Muscle of leg (tissue), 16 donors: ENCODE results near the gene ALG11. TPM values are rescaled to one million over a fixed set of nuclear protein-coding genes. Genes with fewer than 3 reads are reported as not detected.

Experiments used
- DNase-seq: peaks from one replicate; pipeline ENCODE4 v3.0.0; 2013
- H3K27ac ChIP-seq: one replicate; pipeline ENCODE4 v1.5.1; 2013; ENCODE audit warnings: mild to moderate bottlenecking, low read length, control low read depth
- H3K27me3 ChIP-seq: one replicate; pipeline ENCODE4 v1.6.1; 2013; ENCODE audit warnings: low read length; ENCODE audit not compliant: control insufficient read depth, insufficient read depth
- H3K36me3 ChIP-seq: one replicate; pipeline ENCODE4 v1.6.1; 2013; ENCODE audit warnings: low read length; ENCODE audit not compliant: control insufficient read depth, insufficient read depth
- H3K4me1 ChIP-seq: one replicate; pipeline ENCODE4 v1.6.1; 2013; ENCODE audit warnings: low read length; ENCODE audit not compliant: control insufficient read depth, insufficient read depth
- H3K4me3 ChIP-seq: one replicate; pipeline ENCODE4 v1.5.1; 2013; ENCODE audit warnings: low read length, control low read depth
- H3K9me3 ChIP-seq: replicated peaks from 2 replicates; pipeline ENCODE4 v1.6.1; 2013; ENCODE audit warnings: low read depth, low read length; ENCODE audit not compliant: control insufficient read depth
- WGBS: methylation state at CpG from one replicate; pipeline ENCODE4 v1.1.5; 2013; ENCODE audit warnings: missing lambda C conversion rate; ENCODE audit not compliant: insufficient coverage; 5-methylcytosine and 5-hydroxymethylcytosine counted together
- long read RNA-seq, 11 donors: transcript quantifications; one replicate each; lab custom pipeline, GENCODE V29; 2026
- polyA plus RNA-seq, 8 donors: library from polyadenylated mRNA; unstranded; fragments of 120-200 nt; gene quantifications; one replicate each; pipeline versions ENCODE4 v1.2.1 to v1.2.3, GENCODE V29; 2013; ENCODE audit warnings: inconsistent platforms in 1 of 8, low replicate concordance in 1 of 8; ENCODE audit not compliant: insufficient read length in 8 of 8, insufficient read depth in 1 of 8
- total RNA-seq: library from RNA; stranded (reverse); fragments of 120-200 nt; gene quantifications from one replicate; pipeline ENCODE4 v1.2.4, GENCODE V29; 2013

The ALG11 gene, protein sequence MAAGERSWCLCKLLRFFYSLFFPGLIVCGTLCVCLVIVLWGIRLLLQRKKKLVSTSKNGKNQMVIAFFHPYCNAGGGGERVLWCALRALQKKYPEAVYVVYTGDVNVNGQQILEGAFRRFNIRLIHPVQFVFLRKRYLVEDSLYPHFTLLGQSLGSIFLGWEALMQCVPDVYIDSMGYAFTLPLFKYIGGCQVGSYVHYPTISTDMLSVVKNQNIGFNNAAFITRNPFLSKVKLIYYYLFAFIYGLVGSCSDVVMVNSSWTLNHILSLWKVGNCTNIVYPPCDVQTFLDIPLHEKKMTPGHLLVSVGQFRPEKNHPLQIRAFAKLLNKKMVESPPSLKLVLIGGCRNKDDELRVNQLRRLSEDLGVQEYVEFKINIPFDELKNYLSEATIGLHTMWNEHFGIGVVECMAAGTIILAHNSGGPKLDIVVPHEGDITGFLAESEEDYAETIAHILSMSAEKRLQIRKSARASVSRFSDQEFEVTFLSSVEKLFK
- total RNA-seq (17.9 TPM), polyA plus RNA-seq (10 to 100 TPM; 11.7 to 24.1 (median 21.1) TPM)
- long read RNA-seq, donor 1, partial matches to known transcripts, result 0 of 3 reads
- long read RNA-seq, donor 1, other reads (novel, unspliced or antisense), result 0 of 3 reads
- long read RNA-seq, donor 2, partial matches to known transcripts, result 0 of 1 reads
- long read RNA-seq, donor 2, other reads (novel, unspliced or antisense), result 0 of 1 reads
- long read RNA-seq, donor 3, transcript ALG11-202 (4 exons, 2,558 nt), result major isoform, 9 of 16 reads
- long read RNA-seq, donor 3, partial matches to known transcripts, result 6 of 16 reads
- long read RNA-seq, donor 3, other reads (novel, unspliced or antisense), result 0 of 16 reads
- long read RNA-seq, donor 4, partial matches to known transcripts, result 0 of 5 reads
- long read RNA-seq, donor 4, other reads (novel, unspliced or antisense), result 0 of 5 reads
- long read RNA-seq, donor 5, full-length matches to known transcripts, result 17 of 23 reads
- long read RNA-seq, donor 5, partial matches to known transcripts, result 6 of 23 reads
- long read RNA-seq, donor 5, other reads (novel, unspliced or antisense), result 0 of 23 reads
- long read RNA-seq, donor 6, transcript ALG11-202 (4 exons, 2,558 nt), result major isoform, 10 of 17 reads
- long read RNA-seq, donor 6, partial matches to known transcripts, result 0 of 17 reads
- long read RNA-seq, donor 6, other reads (novel, unspliced or antisense), result 0 of 17 reads
- long read RNA-seq, donor 7, transcript ALG11-202 (4 exons, 2,558 nt), result major isoform, 5 of 7 reads
- long read RNA-seq, donor 7, partial matches to known transcripts, result 0 of 7 reads
- long read RNA-seq, donor 7, other reads (novel, unspliced or antisense), result 0 of 7 reads
- long read RNA-seq, donor 8, full-length matches to known transcripts, result 8 of 8 reads
- long read RNA-seq, donor 8, partial matches to known transcripts, result 0 of 8 reads
- long read RNA-seq, donor 8, other reads (novel, unspliced or antisense), result 0 of 8 reads
- long read RNA-seq, donor 9, transcript ALG11-203 (2 exons, 1,404 nt), result major isoform, 5 of 7 reads
- long read RNA-seq, donor 9, partial matches to known transcripts, result 0 of 7 reads
- long read RNA-seq, donor 9, other reads (novel, unspliced or antisense), result 0 of 7 reads
- long read RNA-seq, donor 10, transcript ALG11-202 (4 exons, 2,558 nt), result major isoform, 6 of 17 reads
- long read RNA-seq, donor 10, partial matches to known transcripts, result 6 of 17 reads
- long read RNA-seq, donor 10, other reads (novel, unspliced or antisense), result 0 of 17 reads
- long read RNA-seq, donor 11, full-length matches to known transcripts, result 7 of 7 reads
- long read RNA-seq, donor 11, partial matches to known transcripts, result 0 of 7 reads
- long read RNA-seq, donor 11, other reads (novel, unspliced or antisense), result 0 of 7 reads

GRCh38 chr13:52011632-52012511, at the start of gene ALG11:
TSS of gene ALG11 (plus strand) at chr13:52012398. CDS start at chr13:52012419, 21 bp downstream.
- peaks cover 5% of the 10 kb centered on the region for H3K4me1 ChIP-seq
- peak within 1 kb of the TSS; percentile 97 for H3K4me3 ChIP-seq
- H3K27ac ChIP-seq, result peak within 1 kb of the TSS; percentile 90
- under 1% methylated on average over 72 of the region's 82 CpGs for WGBS
- no peaks in the 10 kb centered on the region for H3K9me3 ChIP-seq
- peaks cover 4% of the 10 kb centered on the region for H3K36me3 ChIP-seq
- peaks cover 8% of the 10 kb centered on the region for H3K27me3 ChIP-seq
- peak; percentile 99 for DNase-seq

- WGBS, result 90% methylated on average over 7 of the region's 10 CpGs
- no peaks in the 10 kb centered on the region for H3K27me3 ChIP-seq
- no peaks in the 10 kb centered on the region for H3K9me3 ChIP-seq
- H3K27ac ChIP-seq, result no peak overlapping the region
- H3K4me3 ChIP-seq, result no peak overlapping the region
- peaks cover 3% of the 10 kb centered on the region for H3K4me1 ChIP-seq
- H3K36me3 ChIP-seq, result peaks cover 3% of the 10 kb centered on the region
- no peak for DNase-seq
These were observed 46.0 kb upstream of the ALG11 start for GRCh38 chr13:51966186-51966585.

GRCh38 chr13:51967482-51968446, 44.4 kb upstream of the ALG11 start:
- no peak for DNase-seq
- H3K9me3 ChIP-seq, result no peaks in the 10 kb centered on the region
- H3K27ac ChIP-seq, result no peak overlapping the region
- H3K27me3 ChIP-seq, result no peaks in the 10 kb centered on the region
- H3K4me3 ChIP-seq, result no peak overlapping the region
- H3K4me1 ChIP-seq, result peaks cover 3% of the 10 kb centered on the region
- H3K36me3 ChIP-seq, result peaks cover 3% of the 10 kb centered on the region
- WGBS, result 83% methylated on average over 5 of the region's 8 CpGs

DNA sequence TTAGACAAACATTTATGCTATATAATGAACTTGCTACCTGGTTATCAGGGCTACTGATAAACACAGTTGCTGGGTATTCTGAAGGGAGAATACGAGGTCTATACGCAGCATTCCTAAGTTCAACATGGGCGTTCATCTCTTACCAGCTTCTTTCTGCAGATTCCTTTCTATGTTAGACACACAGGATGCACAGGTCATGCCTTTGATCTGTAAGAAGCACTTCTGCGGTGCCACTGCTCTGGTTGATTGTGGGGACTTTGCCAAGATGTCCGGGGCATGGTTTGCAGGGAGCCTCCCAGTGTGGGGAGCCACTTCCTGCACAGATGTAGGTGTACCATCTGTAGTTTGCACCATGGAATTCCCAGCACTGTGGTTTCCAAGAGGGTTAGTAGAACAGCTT, 41.8 kb upstream of the ALG11 start:
- Histone ChIP-seq H3K4me1 (peaks cover 3% of the 10 kb centered on the region), H3K9me3 (no peaks in the 10 kb centered on the region), H3K27ac (no peak overlapping the region), H3K27me3 (no peaks in the 10 kb centered on the region), H3K36me3 (peaks cover 3% of the 10 kb centered on the region), H3K4me3 (no peak overlapping the region)
- no peak for DNase-seq
- WGBS, result 81% methylated on average over 4 of the region's 5 CpGs

DNA sequence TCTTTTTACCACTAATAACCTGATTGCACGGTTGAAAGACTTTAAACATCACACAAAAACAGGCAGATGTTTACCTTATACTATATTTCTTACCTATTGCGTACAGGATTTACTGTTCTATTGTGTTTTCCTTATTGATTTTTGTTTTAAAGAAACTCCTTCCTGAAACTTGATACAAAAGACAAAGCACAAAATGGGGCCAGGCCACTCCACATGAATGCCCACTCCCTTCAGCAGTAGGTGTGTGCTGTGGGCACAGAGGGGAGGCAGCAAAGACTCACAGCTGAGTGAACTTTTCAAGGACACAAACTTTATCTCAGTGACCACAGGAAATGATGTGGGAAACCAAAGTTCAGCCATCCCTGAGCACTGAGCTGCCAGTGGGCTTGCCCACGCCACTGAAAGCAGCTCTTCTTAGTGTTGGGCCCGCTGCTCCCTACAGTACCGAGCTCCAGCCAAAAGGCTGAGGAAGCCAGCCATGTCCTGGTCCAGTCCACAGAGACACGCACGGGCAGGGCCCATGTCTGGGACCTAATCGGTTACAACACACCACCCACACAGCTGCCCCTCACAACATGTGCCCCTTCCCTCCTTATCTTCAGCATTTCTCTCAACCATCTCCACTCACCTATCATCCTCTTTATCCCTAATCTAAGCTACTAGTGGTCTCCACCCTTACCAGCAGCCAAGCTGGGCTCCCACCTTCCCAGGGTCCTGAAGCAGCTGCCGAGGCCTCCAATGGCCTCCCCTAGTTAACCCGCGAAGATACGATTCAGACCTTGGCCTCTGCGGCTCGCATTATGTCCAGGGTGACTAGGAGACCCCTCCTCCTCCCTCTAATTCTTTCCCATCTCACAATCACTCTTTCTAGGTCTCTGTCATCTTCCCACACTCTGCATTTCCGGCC, 40.4 kb upstream of the ALG11 start:
- no peak for DNase-seq
- peaks cover 3% of the 10 kb centered on the region for H3K36me3 ChIP-seq
- H3K27ac ChIP-seq, result no peak overlapping the region
- H3K9me3 ChIP-seq, result no peaks in the 10 kb centered on the region
- H3K4me1 ChIP-seq, result no peaks in the 10 kb centered on the region
- WGBS, result 89% methylated on average over 13 of the region's 15 CpGs
- no peak overlapping the region for H3K4me3 ChIP-seq
- H3K27me3 ChIP-seq, result no peaks in the 10 kb centered on the region

- 95% methylated on average over 6 of the region's 6 CpGs for WGBS
- DNase-seq, result no peak
- Histone ChIP-seq H3K27me3 (no peaks in the 10 kb centered on the region), H3K27ac (no peak overlapping the region), H3K4me1 (no peaks in the 10 kb centered on the region), H3K4me3 (no peak overlapping the region), H3K36me3 (no peaks in the 10 kb centered on the region), H3K9me3 (no peaks in the 10 kb centered on the region)
These were observed 37.7 kb upstream of the ALG11 start for GRCh38 chr13:51974482-51974881.

DNA sequence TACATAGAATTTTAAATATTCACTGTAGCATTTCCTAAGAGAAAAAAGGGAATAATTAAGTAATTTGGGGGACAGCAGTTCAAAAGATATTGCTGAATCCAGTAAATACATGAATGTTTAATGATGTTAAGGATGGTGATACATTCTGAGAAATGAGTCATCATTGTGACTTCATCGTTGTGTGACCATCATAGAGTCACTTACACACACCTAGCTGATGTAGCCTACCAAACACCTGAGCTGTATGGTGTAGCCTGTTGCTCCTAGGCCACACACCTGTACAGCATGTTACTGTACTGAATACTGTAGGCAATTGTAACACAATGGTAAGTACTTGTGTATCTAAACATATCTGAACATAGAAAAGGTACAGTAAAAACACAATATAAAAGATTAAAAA, 35.8 kb upstream of the ALG11 start:
- Histone ChIP-seq H3K9me3 (no peaks in the 10 kb centered on the region), H3K4me3 (no peak overlapping the region), H3K27ac (no peak overlapping the region), H3K4me1 (no peaks in the 10 kb centered on the region), H3K36me3 (no peaks in the 10 kb centered on the region), H3K27me3 (no peaks in the 10 kb centered on the region)
- DNase-seq, result no peak
- no CpG with 5 or more reads among the region's 1 CpG for WGBS
